A549 treated with Mapracorat at 1 μM for 4 hours (cell line): ENCODE measurements around the gene UQCRQ. TPM values are rescaled to one million over a fixed set of nuclear protein-coding genes. Genes with fewer than 3 reads are reported as not detected.

Source experiments
- total RNA-seq: library from RNA; stranded (reverse); fragments of 200-300 nt; extraction: Qiagen RNA extraction; gene quantifications from 5 replicates; pipeline ENCODE4 v1.2.3, GENCODE V29; 2022

Gene UQCRQ
- 399 to 559 TPM (median 531 TPM) in 5 replicates for total RNA-seq

GRCh38 chr5:132866342-132867045 lies at the start of gene UQCRQ, which contains the start of gene GDF9:
Gene UQCRQ (plus strand): TSS chr5:132866642. CDS start chr5:132866882, 240 bp downstream.
Gene GDF9 (minus strand): TSS chr5:132866469. CDS start chr5:132864533, 1,936 bp downstream.

GRCh38 chr5:132830436-132831094 lies 35.9 kb upstream of the UQCRQ start, which contains the start of gene SHROOM1:
Gene SHROOM1 (minus strand): TSS chr5:132830647. CDS start chr5:132826140, 4,507 bp downstream.

GRCh38 chr5:132873119-132873929 lies 6.9 kb downstream of the UQCRQ start, which contains the start of gene LEAP2:
Gene LEAP2 (plus strand): TSS chr5:132873668. CDS start chr5:132873695, 27 bp downstream.

Other genes starting within 250 kb of the UQCRQ start
- 0.11 to 0.14 TPM in 2 of 5 replicates, not detected in the others for gene IL13, start 208.5 kb upstream of the UQCRQ start, total RNA-seq
- not detected in 5 replicates for gene IL4, start 192.7 kb upstream of the UQCRQ start, total RNA-seq
- 6.3 to 11.4 TPM (median 8.6 TPM) in 5 replicates for gene KIF3A, start 129.1 kb upstream of the UQCRQ start, total RNA-seq
- gene CCNI2, start 119.2 kb upstream of the UQCRQ start, total RNA-seq: 0.05 to 0.39 TPM (median 0.21 TPM) in 4 of 5 replicates, not detected in the other
- 16.2 to 21.1 TPM (median 20.2 TPM) in 5 replicates for gene SEPTIN8, start 89.4 kb upstream of the UQCRQ start, total RNA-seq
- gene SOWAHA, start 53.3 kb upstream of the UQCRQ start, total RNA-seq: 0.08 to 0.17 TPM (median 0.09 TPM) in 5 replicates
- 7.6 to 13.4 TPM (median 9.2 TPM) in 5 replicates for gene SHROOM1, start 36.0 kb upstream of the UQCRQ start, total RNA-seq
- gene GDF9, start 173 bp upstream of the UQCRQ start, total RNA-seq: 0.10 to 0.34 TPM (median 0.19 TPM) in 5 replicates
- 0.46 to 1.4 TPM (median 0.90 TPM) in 5 replicates for gene LEAP2, start 7.0 kb downstream of the UQCRQ start, total RNA-seq
- 18.1 to 32.1 TPM (median 24.6 TPM) in 5 replicates for gene AFF4, start 97.0 kb downstream of the UQCRQ start, total RNA-seq
- 27.1 to 30.7 TPM (median 28.4 TPM) in 5 replicates for gene ZCCHC10, start 159.9 kb downstream of the UQCRQ start, total RNA-seq
- gene HSPA4, start 185.4 kb downstream of the UQCRQ start, total RNA-seq: 174 to 199 TPM (median 185 TPM) in 5 replicates